Activated CD8-positive, alpha-beta memory T cell treated with anti-CD3 and anti-CD28 coated beads for 48 hours (primary cell): Measurements from ENCODE around the gene ZNF777.
"Not testable (repeated sequence)": the region's sequence is repeated elsewhere in the genome, so short reads cannot be mapped to it uniquely, and the experiment has no call there.

Experiments
- DNase-seq, 3 experiments: peaks; one replicate each; pipeline ENCODE4 v3.0.0-alpha.2; 2020; ENCODE audit warnings: low read depth in 2 of 3, low spot score in 2 of 3

Gene ZNF777

DNA sequence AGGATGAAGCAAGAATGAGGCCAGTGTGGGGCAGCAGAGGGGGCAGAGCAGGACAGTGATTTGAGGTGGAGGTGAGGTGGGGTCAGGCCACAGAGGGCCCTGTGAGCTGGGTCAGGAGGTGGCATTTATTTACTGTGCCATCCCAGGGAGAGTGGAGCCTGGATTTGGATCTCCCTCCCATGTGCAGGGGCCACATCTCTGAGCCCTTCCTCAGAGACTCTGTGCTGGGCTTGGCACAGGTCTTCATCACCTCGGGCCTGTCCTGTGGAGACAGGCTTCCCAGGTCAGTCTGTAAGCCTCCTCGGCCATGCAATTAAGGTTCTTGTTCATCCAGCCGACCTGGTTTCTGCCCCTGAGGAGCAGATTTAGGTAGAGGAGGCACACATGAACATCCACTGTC lies 40.9 kb downstream of the ZNF777 start:
- no peak for DNase-seq

DNA sequence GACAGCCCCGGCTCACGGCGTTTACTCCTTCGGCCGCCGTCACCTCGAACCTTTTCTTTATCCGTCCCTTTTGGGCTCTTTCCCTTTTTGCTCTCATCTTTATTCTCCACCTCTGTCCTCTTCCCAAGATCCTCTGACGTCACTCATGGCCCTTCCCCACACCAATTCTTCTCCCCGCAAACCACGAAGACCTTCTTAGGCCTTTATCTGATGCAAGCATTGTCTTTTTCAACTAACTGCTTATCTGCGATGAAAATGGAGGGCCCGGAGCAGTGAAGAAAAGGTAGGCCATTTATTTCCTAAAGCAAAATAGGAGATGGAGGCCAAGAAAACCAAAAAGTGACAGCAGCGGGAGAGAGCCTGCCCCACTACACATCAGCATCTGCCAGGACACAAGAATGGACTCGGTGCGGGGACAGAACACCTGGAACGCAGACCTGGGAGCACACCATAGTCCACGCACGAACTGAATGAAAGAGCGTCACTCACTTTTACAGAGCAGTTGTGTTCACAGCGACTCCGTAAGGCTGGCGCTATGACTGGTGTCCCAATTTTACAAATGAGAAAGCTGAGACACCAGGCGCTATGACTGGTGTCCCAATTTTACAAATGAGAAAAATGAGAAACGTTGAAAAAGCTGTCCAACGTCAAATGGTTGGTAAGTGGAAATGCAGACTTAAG lies 45.3 kb downstream of the ZNF777 start:
- DNase-seq: no peak

DNA sequence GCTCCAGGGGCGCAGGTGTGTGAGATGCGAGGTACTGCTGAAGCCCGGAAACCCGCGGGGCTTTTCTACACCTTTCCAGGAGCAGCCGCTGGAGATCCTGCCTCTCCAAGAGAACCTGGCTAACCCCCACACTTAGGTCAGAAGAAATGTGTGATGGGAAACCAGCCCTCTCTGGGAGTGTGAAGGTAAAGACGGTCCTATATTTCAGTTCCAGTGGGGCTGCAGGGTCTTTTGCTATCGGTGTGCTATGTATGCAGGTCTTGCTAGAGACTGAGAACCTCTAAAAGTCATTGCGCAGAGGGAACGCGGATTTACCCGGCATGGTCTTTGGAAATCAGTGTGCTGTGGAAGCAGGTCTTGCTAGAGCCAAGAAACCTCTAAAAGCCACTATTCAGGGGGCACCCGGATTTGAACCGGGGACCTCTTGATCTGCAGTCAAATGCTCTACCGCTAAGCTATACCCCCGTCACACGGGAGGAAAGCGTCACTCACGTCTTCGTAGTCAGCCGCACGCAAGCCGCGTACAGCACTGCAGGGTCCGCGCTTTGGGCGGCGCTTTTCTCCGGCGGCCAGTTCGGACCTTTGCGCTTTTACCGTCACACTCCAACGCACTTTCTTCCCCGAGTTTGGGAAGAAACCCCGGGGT lies 46.0 kb downstream of the ZNF777 start:
- peak in 1 of 3 experiments; percentile 59 for DNase-seq

DNA sequence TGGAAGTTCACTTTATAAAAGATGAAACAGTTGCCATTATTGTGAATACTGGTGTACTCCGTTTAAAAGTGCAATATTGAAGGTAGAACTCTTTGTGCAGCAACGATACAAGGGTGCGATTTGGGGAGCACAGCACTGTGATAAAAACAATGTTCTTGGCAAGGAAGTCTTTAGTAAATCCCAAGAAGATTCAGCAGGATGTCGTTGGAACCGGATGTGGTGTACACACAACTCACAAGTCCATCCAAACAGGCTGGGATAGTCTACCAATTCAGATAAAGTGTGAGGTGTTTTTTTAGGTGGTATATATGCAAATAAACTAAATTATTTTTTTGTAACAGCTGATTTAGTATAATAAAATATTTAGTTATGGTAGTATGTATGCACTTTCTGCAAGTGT lies 46.7 kb downstream of the ZNF777 start:
- no peak for DNase-seq

DNA sequence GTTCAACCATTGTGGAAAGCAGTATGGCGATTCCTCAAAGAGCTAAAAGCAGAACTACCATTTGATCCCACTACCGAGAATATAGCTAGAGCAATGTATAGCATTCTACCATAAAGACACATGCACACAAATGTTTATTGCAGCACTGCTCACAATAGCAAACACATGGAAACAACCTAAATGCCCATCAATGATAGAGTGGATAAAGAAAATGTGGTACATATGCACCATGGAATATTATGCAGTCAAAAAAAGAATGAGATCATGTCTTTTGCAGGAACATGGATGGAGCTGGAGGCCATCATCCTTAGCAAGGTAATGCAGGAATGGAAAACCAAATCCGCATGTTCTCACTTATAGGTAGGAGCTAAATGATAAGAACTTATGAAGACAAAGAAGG lies 47.8 kb downstream of the ZNF777 start:
- not testable (repeated sequence) for DNase-seq

DNA sequence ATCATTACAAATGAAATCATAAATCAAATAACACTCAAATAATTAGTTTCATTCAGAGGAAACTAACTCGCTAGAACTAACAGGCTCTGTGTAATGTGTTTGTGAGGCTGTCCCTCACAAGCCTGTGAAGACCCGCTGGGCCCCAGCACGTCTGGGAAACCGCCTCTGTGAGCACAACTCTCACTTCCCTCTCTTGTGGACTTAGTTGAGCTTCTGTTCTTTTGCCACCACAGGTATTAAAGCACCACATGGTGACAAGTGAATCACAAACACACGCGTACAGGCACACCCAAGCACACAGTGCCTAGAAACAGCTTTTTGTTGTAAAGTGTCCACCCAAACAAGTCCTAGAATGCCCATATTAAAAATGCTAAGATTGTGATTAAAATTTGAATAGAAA lies 51.0 kb downstream of the ZNF777 start:
- no peak for DNase-seq

DNA sequence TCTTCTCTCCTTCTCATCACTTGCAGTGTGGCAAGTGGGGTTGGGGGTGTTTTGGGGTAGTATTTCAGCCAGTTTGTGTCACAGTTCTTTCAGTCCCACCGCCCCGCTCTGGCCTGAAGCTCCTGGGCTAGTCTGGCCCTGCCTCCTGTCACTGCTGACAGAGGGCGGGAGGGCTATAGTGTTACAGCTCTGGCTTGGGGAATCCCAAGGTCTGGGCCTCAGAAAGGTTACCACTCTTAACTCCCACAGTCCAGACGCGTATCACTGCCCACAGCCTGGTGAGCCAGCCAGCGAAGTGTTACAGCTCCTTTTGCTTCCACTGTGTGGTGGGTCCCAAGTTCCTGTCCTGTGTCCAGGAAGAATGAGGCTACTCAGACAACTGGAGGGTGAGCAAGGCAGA lies 56.0 kb downstream of the ZNF777 start:
- DNase-seq: no peak

DNA sequence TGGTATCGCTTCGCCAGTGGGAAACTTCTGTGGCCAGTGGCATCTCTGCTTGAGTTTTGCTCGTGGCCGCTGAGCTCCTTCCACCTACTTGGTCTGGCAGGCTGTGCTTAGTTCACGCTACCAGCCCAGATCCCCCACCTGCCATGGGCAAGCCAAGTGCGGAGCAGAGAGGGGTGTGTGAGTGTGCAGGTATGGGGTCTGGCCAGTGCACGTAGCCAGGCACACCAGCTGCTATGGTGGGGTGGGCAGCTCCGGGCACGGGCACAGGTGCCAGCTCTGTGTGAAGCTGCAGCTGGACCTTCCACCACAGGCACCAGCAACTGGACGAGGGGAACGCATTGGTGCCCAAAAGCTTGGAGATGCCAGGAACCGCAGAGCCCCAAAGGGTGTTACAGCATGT lies 56.5 kb downstream of the ZNF777 start:
- no peak for DNase-seq

DNA sequence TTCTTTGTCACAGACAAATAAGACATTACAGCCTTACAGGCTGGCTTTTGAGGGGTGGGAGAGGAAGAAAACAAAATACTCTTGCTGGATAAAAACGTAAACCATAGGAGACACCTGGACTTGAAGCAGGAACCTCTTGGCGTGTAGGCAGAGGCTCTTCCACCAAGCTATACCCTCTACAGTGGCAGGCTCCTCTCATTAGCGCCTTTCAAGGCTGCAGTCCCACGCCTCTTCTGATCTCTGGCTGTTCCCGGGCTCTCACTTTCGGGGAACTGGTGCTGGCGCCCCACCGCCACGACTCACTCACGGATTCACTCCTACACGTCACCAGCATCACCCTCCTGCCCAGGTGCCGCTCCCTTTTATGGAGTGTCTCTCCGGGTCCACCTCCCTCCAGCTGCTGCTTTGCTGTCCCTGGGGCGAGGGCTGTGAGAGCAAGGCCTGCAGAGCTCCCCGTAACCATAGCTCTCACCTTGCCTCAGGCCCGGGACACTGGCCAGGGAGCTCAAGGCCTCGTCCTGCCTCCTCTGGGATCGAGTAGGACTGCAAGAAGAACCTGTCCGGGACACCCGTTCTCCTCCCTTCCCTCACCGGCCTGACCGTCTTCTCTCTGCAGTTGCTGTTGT lies 62.6 kb downstream of the ZNF777 start:
- no peak for DNase-seq

DNA sequence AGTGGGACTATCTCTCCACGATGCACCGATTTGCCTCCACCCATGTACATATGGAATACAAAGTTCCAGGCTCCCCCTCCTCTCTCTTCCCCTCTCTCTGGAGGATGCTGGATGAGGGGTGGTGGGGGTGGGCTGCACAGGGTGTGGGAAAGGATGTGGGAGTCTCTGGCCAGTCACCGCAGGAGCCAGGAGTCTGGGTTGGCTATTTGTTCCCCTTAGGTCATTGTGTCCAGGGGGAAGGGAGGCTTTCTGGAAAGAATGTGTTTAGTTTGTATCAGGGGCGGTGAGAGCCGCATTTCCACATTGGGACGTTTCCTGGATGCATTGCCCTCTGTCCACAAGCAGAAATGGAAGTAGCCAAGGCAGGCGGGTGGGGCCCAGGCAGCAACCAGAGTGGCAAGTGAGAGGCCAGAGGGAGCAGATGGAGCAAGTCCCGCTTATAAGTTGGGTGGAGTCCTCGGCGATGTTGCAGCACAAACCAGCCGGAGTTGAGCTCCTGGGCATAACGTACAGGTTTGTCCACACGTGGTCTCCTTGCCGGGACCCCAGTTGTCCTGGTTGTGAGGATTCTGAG lies 63.3 kb downstream of the ZNF777 start:
- DNase-seq: no peak

DNA sequence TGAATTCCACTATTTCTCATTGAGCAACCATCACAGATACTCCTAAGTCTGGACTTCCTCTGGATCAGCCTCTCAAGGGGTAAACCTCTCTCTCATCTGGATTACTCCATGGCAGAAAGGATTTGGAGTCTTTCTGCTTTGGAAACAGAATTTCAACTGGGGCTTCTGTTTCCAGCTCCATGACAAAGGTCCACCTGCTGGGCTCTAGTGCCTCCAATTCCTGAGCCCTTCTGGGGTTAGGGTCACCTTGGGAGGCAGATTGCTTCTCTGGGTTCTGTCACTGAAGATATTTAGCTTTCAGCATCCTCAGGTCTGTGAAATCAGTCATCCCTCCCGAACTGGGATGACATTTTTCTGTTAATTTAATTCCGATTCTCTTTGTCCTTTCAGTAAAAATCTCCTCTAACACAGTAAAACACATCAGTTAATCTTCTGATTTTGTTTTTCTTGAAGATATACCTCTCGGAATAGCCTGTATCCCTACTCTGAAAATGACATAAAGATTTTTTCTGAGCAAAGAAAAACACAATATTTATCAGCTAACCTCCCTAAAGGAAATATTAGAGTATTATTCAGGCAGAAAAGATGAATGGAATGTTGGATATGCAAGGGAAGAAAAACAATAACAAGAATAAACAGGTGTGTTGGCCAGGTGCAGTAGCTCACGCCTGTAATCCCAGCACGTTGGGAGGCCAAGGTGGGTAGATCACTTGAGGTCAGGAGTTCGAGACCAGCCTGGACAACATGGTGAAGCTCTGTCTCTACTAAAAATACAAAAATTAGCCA lies 72.1 kb downstream of the ZNF777 start:
- DNase-seq: not testable (repeated sequence)

DNA sequence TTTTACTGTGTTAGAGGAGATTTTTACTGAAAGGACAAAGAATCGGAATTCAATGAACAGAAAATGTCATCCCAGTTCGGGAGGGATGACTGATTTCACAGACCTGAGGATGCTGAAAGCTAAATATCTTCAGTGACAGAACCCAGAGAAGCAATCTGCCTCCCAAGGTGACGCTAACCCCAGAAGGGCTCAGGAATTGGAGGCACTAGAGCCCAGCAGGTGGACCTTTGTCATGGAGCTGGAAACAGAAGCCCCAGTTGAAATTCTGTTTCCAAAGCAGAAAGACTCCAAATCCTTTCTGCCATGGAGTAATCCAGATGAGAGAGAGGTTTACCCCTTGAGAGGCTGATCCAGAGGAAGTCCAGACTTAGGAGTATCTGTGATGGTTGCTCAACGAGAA lies 74.3 kb downstream of the ZNF777 start:
- not testable (repeated sequence) for DNase-seq

DNA sequence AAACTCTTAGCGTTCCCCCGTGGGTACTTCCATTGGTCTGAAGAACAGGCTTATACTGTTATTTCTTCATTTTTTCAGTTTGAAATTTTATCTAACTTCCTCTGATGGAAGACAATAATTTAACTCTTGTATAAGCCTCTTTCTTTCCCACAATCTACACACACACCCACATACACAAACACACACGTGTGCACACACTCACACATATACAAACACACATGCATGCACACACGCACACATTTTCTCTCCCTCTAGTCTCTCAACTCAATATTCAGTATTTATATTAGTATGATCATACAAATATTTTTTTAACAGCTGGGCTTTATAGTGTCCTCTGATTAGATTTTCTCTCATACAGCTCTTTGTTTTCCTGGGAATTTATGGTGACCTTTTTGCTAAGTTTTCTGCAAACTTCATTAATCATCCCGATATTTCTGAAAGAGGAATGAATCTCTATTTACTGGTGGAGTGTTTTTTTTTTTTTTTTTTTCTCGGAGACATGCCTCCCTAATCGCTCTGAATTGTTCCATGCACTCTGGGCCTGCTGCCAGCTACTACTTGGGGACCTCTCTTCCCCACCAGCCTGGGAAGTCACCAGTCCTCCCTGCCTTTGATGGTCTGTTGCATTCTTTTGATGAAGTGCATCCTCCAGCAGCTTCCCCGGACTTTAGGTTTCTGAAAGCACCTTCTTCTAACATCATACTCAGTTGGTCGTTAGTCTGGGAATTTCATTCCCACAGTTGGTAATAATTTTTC lies 75.5 kb downstream of the ZNF777 start:
- no peak for DNase-seq
